Measurements from ENCODE around the gene SCN2B. TPM values are rescaled to one million over a fixed set of nuclear protein-coding genes. Genes with fewer than 3 reads are reported as not detected.

Gene SCN2B
- total RNA-seq, 1 donor = not detected

DNA sequence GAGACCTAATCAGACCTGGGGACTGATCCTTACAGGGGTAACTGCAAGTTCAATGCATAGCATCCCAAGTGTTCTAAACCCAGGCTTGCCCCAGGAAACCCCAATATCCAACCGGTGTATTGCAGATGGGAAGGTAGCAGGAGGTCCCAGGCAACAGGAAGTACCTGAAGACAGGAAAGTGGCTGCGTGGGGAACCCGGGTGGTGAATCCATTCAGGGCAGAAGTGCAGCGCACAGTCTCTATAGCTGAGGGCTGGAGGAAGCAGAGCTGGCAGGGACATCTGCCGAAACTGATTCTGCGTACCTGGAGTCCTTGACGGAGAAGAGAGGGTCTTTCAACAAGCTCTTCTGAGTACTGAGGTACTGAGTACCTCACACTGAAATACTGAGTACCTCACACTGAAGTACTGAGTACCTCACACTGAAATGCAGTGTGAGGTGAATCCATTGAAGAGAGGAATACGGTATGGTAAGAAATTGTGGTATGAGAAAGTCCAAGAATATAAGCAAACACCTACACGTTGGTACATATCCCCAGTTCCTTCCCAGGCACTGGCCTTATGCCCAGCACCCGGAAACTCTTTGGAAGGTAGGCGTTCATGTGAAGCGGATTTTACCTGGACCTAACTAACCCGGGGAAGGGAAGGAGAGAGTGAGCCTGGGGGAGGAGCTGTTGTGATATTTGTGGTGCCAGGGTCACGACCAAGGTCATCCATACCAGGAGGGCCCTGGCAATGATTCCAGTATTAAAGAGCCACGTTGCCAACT is 43.9 kb downstream of the SCN2B start:
- no peak overlapping the region for H3K4me3 ChIP-seq (ENCODE audit: low read depth, low read length)
- DNase-seq (ENCODE audit: low read depth) = no peak
- TF ChIP-seq, protein P1, sequence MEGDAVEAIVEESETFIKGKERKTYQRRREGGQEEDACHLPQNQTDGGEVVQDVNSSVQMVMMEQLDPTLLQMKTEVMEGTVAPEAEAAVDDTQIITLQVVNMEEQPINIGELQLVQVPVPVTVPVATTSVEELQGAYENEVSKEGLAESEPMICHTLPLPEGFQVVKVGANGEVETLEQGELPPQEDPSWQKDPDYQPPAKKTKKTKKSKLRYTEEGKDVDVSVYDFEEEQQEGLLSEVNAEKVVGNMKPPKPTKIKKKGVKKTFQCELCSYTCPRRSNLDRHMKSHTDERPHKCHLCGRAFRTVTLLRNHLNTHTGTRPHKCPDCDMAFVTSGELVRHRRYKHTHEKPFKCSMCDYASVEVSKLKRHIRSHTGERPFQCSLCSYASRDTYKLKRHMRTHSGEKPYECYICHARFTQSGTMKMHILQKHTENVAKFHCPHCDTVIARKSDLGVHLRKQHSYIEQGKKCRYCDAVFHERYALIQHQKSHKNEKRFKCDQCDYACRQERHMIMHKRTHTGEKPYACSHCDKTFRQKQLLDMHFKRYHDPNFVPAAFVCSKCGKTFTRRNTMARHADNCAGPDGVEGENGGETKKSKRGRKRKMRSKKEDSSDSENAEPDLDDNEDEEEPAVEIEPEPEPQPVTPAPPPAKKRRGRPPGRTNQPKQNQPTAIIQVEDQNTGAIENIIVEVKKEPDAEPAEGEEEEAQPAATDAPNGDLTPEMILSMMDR (IDR thresholded peaks at IDR 0.05; ENCODE audit: insufficient read depth, low read length) = no peak

DNA sequence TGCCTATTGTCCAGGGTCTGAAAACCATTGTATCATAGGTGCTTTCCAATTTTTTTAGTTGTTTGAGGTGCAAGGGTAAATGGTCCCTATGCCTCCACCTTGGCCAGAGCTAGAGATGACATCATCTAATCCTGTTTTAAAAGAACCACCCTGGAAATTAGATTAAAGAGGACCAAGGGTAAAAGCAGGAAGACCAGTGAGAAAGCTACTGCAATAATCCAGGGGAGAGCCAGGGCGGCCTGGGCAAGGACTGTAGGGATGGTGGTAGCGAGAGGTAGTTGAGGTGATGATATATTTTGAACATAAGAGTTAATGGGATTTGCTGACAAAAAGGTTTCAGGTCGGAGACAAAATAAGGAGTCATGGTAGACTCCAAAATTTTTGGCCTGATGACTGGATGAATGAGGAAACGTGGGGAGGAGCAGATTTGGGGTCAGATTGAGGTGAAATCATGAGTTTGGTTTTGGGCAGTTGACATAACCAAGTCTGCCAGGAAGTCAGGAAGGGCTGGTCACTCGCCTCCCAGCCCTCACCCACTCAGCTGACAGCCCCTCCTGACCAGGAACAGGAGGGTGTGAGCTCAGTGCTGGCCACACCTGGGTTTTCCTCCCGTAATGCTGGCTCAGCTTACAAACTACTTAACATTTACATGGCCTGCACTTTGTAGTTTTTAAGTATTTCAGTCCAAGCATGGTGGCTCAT is 46.8 kb downstream of the SCN2B start:
- peak; percentile 3 for DNase-seq (ENCODE audit: low read depth)
- TF ChIP-seq, protein P1 (IDR thresholded peaks at IDR 0.05; ENCODE audit: insufficient read depth, low read length) = no peak

DNA sequence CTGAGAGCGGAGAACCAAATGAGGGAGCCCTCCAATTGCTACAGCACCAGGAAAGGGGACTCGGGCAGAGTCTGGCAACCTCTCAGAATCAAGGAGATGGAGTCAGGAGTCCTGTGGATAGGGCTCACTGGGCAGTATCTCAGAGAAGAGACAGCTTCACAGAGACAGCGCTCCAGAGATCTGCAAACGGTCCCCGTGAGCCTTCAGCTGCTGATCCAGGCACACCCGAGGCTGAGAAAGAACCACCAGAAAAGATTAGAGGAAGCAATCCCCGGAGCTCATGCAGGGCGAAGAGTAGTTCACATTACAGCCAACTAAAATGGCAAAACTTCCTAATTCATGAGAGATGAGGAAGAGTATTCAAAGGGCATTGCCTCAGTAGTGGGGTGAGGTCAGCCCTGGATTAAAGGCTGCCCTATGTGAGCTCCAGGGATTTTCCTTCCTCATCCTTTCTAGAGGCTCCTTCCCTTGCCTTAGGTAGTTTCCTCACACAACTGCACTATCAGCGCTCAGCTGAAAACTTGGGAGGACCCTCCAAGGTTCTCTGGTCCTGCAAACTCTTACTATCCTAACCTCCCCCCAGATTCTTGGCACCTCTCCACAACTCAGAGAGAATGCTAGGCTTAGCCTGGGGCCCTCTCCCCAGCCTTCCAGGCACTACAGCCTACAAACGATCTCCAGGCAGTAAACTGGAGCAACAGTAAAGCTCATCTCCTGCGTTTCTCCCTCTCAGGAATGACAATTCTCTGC is 47.5 kb downstream of the SCN2B start:
- no peak overlapping the region for H3K4me3 ChIP-seq (ENCODE audit: low read depth, low read length)
- DNase-seq (ENCODE audit: low read depth) = no peak
- TF ChIP-seq, protein P1 (IDR thresholded peaks at IDR 0.05; ENCODE audit: insufficient read depth, low read length) = no peak

More for the DNA sequence above, 46.8 kb downstream of the SCN2B start:
- no peak overlapping the region for H3K4me3 ChIP-seq (ENCODE audit: low read depth, low read length)

DNA sequence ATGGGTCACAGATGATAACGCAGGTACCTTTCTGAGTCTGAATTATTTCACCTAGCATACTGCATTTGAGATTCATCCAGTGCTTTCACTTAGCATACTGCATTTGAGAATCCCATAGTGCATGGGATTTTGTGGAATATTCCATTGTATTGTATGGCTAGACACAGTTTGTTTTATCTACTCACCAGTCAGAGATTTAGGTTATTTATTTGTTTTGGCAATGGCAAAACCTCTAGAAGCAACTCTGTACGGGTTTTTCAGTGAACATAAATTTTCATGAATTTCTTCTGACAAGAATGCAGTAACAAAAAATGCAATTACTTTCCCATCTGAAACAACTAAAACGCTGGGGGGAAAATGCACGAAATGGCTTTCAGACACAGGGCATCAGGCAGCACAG is 48.1 kb downstream of the SCN2B start:
- peak; percentile 8 for DNase-seq (ENCODE audit: low read depth)
- no peak overlapping the region for H3K4me3 ChIP-seq (ENCODE audit: low read depth, low read length)
- TF ChIP-seq, protein P1 (IDR thresholded peaks at IDR 0.05; ENCODE audit: insufficient read depth, low read length) = no peak

DNA sequence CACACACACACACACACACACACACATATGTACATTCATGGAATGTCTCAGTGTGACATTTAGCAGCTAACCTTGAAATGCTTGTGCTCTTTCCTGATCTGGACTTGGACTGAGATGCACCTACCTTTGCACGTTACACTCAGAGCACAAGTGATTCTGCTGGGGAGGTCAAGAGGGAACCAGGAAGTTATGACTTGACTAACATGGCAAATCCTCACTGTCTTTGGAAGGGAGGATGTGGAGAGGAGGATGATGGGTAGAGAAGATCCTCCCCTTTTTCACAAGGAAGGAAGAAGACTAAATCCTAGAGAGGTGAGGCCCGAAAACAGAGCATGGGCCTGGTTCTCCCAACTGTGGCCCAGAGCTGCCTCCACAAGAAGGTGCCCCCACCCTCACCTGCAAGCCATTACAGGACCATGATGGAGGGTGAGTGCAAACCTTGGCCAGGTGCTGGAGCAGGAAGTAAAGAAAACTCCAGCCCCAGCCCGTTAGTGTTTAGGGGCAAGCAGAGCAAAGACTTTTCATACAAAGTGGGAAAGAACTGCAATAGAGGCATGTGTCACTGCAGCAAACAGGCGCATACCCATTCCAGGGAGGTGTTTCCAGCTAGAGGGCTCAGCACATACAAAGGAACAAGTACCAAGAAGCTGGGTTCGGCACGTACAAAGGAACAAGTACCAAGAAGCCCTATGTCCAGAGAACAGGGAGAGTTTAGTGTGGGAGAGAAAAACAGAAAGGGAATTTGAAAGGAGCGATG is 50.2 kb downstream of the SCN2B start:
- DNase-seq (ENCODE audit: low read depth) = no peak
- TF ChIP-seq, protein P1 (IDR thresholded peaks at IDR 0.05; ENCODE audit: insufficient read depth, low read length) = no peak
- H3K4me3 ChIP-seq (ENCODE audit: low read depth, low read length) = no peak overlapping the region

DNA sequence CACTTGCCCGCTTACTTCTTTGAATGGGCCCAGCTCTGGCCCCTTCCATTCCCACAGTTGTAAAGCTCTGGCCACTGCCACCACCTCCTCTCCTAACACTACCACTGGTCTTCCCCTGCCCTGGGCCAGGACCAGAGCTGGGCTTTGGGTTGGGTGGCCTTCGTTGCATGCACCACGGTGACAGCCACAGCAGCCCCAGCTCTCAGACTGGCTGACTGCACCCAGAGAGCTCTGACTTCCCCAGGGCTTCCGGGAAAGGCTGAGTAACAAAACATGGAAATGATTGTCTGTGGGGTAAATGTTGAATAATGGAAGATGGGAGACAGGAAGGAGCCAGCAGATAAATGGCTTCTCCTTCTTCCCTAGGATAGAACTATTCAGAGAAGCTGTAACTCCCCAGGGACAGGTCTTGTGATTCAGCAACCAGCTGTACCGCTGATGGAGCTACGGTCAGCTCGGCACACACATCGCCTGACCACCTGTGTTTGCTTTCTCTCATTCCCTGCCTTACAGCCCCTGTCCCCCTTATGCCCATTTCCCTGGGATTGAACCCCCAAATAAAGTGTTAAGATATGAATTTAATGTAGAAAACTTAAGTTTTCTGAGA is 51.4 kb downstream of the SCN2B start:
- TF ChIP-seq, protein P1 (IDR thresholded peaks at IDR 0.05; ENCODE audit: insufficient read depth, low read length) = no peak
- DNase-seq (ENCODE audit: low read depth) = no peak
- no peak overlapping the region for H3K4me3 ChIP-seq (ENCODE audit: low read depth, low read length)

Measured in fibroblast of the aortic adventitia (primary cell).